Stimulated activated naive B cell treated with anti-CD40 and anti-IgM and Interleukin-4, amounts not matched to agents 10 μg/mL and 1 μg/mL and 100 μg/mL, for 72 hours (primary cell): ENCODE data around the gene NATD1.
"Not testable (repeated sequence)": the region's sequence is repeated elsewhere in the genome, so short reads cannot be mapped to it uniquely, and the experiment has no call there.

Source experiments
- ATAC-seq, 2 donors: fragments of 150-1000 bp; cut with Tn5 transposase; replicated peaks; 2 replicates each; pipeline ENCODE4 v1.10.0; 2021; ENCODE audit warnings: moderate library complexity in 1 of 2
- DNase-seq: peaks from one replicate; pipeline ENCODE4 v3.0.0; 2021
- H3K27ac Mint-ChIP-seq: one replicate; pipeline ENCODE4 v1.8.0; 2022; ENCODE audit warnings: mild to moderate bottlenecking, mixed read lengths
- H3K27me3 Mint-ChIP-seq, 2 donors: one replicate each; pipeline ENCODE4 v1.8.0; 2022; ENCODE audit warnings: mixed read lengths in 2 of 2
- H3K36me3 Mint-ChIP-seq, 2 donors: one replicate each; pipeline ENCODE4 v1.8.0; 2022; ENCODE audit warnings: mixed read lengths in 2 of 2, mild to moderate bottlenecking in 1 of 2
- H3K4me1 Mint-ChIP-seq, 2 donors: one replicate each; pipeline ENCODE4 v1.8.0; 2022; ENCODE audit warnings: mixed read lengths in 2 of 2, mild to moderate bottlenecking in 1 of 2
- H3K4me3 Mint-ChIP-seq, 2 donors: one replicate each; pipeline ENCODE4 v1.8.0; 2022; ENCODE audit warnings: mild to moderate bottlenecking in 2 of 2, mixed read lengths in 2 of 2, moderate library complexity in 1 of 2
- H3K9me3 Mint-ChIP-seq, 2 donors: one replicate each; pipeline ENCODE4 v1.8.0; 2022; ENCODE audit warnings: mixed read lengths in 2 of 2, mild to moderate bottlenecking in 1 of 2

NATD1 gene

DNA sequence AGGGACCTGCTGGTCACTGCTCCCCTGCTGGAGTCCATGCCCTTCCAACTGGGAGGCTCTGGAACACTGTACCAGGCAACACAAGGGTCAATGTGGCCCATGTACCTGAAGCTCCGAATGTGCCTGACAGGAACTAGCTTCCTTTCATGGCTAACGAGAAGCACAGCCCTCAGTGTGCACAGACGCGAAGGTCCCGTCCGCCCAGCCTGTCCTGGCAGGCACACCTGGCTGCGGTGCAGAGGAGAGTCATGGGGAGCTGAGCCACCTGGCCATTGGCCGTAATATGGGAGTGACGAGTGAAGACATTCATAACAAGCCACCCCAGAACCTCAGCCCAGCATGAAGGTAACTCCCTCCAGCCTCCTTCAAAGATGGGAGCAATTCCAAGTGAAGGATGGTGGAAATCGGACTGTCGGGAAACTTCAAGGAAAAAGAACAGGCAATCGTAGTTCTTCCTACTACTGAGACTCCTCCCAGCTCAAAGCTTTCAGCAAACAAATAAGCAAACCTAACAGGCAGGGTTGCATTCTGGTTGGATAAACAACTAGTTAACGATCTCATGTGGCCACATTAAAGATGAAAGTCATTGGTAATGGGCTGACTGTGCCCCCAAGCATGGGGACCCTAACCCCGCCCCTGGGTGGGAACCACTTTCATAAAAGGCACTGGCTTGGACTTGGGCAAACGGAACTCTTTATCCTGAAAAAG is 52.5 kb downstream of the NATD1 start:
- Mint-ChIP-seq H3K27me3 (no peaks in the 10 kb centered on the region), H3K36me3 (peaks cover 22 to 40% of the 10 kb centered on the region in 2 donors), H3K9me3 (no peaks in the 10 kb centered on the region), H3K4me1 (peaks cover 30 to 40% of the 10 kb centered on the region in 2 donors), H3K27ac (peak overlapping the region; percentile 47), H3K4me3 (no peak overlapping the region)
- DNase-seq (no peak), ATAC-seq (no peak)

DNA sequence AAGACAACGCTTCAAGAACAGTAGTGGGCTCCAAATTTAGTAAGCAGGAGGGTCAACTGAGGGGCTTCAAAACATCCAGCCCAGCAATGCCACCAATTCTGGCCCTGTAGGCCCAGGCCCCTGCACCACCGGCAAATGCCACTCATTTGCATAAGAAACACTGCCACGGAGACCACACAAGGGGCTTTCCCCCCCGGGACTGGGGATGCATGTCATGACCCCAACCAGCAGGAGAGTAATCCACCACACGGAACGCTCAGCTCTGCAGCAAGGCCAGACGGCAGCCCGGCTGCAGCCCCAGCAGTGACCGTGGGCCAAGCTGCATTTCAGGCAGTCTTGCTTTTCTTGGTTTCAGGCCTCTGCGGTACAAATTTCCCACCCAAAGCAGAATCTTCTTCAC is 53.4 kb downstream of the NATD1 start:
- Mint-ChIP-seq H3K9me3 (no peaks in the 10 kb centered on the region), H3K4me3 (no peak overlapping the region), H3K27ac (no peak overlapping the region), H3K27me3 (no peaks in the 10 kb centered on the region), H3K4me1 (peaks cover 23 to 32% of the 10 kb centered on the region in 2 donors), H3K36me3 (peaks cover 20 to 46% of the 10 kb centered on the region in 2 donors)
- DNase-seq, result no peak
- ATAC-seq, result peak; percentile 38 to 57

DNA sequence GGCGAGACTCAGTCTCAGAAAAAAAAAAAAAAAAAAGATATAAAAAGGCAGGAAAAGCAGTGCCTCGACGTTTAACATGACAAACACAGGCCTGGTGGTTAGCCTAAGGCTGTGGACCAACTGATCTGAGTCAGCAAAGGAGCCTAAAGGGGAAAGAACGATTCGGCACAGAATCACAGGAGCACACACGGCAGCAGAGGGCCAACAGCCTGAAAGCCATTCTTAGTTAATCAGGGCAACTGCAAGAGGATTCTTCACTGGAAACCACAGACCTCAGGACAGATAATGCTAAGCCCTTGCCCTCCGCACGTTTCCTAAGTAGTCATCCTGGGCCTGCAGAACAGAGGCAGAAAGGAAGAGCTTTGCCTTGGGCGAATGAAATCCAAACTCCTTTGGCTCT is 53.9 kb downstream of the NATD1 start:
- H3K4me3 Mint-ChIP-seq, result no peak overlapping the region
- no peaks in the 10 kb centered on the region for H3K9me3 Mint-ChIP-seq
- H3K36me3 Mint-ChIP-seq, result peaks cover 20 to 51% of the 10 kb centered on the region in 2 donors
- ATAC-seq (no peak), DNase-seq (no peak)
- no peaks in the 10 kb centered on the region for H3K27me3 Mint-ChIP-seq
- H3K27ac Mint-ChIP-seq, result no peak overlapping the region
- peaks cover 20 to 27% of the 10 kb centered on the region in 2 donors for H3K4me1 Mint-ChIP-seq

DNA sequence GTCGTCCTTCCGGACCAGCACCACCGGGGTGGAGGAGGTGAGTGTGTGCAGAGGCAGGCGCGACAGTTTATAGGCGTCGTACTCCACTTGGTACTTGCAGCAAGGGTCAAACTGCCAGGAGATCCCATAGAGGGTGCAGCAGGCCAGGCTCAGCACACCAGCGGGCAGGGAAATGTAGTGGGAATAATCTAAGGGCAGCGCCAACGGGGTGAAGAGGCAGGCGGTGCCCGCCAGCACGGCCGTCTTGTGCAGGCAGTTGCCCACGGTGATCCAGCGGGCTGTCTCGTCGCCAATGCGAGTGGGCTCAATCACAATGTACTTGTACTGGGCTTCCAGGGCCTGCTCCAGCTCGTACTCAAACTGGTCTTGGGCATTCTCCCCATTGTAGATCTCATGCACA is 54.8 kb downstream of the NATD1 start:
- DNase-seq, result no peak
- no peak overlapping the region for H3K27ac Mint-ChIP-seq
- peaks cover 23 to 53% of the 10 kb centered on the region in 2 donors for H3K36me3 Mint-ChIP-seq
- ATAC-seq, result no peak
- peaks cover 18 to 25% of the 10 kb centered on the region in 2 donors for H3K4me1 Mint-ChIP-seq
- H3K9me3 Mint-ChIP-seq, result no peaks in the 10 kb centered on the region
- H3K27me3 Mint-ChIP-seq, result no peaks in the 10 kb centered on the region
- H3K4me3 Mint-ChIP-seq, result no peak overlapping the region

DNA sequence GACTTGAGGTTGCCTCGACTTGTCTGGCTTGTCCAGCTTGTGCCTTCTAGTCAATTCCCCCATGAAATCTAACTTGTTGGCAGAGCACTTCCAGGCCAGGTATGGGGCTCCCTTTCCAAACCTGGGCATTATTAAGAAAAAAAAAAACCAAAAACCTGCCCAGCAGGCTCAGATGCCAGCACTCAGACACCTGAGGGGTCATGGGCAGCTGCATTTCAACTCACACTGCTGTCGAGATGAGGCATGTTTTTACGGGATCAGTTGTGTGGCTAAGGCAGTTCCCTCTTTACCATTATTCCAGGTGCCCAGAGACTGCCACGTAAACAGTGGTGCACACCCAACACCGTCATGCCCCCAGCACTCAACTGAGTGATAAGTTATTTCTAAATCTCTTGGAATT is 57.1 kb downstream of the NATD1 start:
- Mint-ChIP-seq H3K4me3 (no peak overlapping the region), H3K9me3 (no peaks in the 10 kb centered on the region), H3K36me3 (peaks cover 30 to 64% of the 10 kb centered on the region in 2 donors), H3K27ac (no peak overlapping the region), H3K27me3 (no peaks in the 10 kb centered on the region), H3K4me1 (peaks cover 13 to 16% of the 10 kb centered on the region in 2 donors)
- ATAC-seq, result no peak
- DNase-seq, result no peak

DNA sequence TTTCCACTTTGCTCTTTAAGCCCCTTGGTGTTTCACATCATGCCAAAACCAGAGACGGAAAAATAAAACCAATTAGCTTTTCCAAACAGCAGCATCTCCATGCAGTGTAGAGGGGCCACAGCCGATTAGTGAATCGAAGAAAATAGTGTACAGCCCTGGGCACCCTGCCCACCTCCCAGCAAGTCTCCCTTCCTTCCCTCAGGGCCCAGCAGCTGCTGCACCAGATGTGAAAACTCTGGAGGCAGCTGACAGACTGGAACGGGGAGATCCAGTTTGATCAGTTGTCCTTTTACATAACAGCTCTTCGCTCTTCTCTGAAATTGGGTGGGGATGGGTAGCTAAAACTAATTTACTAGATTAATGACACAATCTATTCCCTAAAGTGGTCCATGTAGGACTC is 58.5 kb downstream of the NATD1 start:
- no peaks in the 10 kb centered on the region for H3K9me3 Mint-ChIP-seq
- no peak for DNase-seq
- no peak overlapping the region for H3K4me3 Mint-ChIP-seq
- H3K36me3 Mint-ChIP-seq, result peaks cover 40 to 69% of the 10 kb centered on the region in 2 donors
- no peaks in the 10 kb centered on the region for H3K27me3 Mint-ChIP-seq
- H3K27ac Mint-ChIP-seq, result no peak overlapping the region
- H3K4me1 Mint-ChIP-seq, result peaks cover 0 to 4% of the 10 kb centered on the region in 2 donors
- no peak for ATAC-seq

DNA sequence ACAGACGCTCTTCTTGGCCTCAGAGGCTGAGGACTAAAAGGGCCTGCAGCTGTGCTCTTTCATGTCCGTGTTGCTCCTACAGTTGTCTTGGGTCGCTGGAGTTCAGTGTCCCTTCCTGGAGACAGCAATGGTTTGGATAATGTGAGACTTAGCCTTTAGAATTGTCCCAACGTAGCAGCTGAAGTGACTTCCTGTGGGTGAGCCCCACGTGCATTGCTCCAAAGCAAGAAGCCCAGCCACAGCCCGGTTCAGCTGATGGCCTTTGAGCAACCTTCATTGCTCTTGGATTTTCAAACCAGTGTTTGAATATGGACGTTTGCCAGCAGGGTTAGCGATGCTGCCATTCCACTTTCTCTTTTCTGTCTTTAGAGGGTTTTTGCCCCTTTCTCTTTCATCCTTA is 59.0 kb downstream of the NATD1 start:
- Mint-ChIP-seq H3K36me3 (peaks cover 40 to 73% of the 10 kb centered on the region in 2 donors), H3K9me3 (no peaks in the 10 kb centered on the region), H3K4me3 (no peak overlapping the region), H3K27me3 (no peaks in the 10 kb centered on the region), H3K27ac (no peak overlapping the region), H3K4me1 (peaks cover 0 to 4% of the 10 kb centered on the region in 2 donors)
- DNase-seq (no peak), ATAC-seq (no peak)

DNA sequence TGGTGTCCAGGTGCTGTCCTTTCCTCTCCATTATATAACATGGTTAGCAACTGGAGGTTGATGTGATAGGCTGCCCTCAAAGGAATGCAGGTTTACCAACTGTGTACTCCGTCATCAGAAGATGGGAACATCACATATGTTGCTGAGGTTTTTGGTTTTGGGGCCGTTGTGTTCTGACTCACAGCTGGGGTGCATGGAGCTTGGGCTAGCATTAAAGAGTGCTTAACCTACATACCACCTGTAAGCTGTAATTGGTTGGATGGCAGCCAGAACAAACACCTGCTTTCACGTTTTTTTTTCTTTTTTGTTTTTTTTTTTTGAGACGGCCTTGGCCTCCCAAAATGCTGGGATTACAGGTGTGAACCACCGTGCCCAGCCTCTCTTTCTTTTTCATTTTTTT is 60.2 kb downstream of the NATD1 start:
- no peaks in the 10 kb centered on the region for H3K9me3 Mint-ChIP-seq
- DNase-seq, result no peak
- peaks cover 40 to 76% of the 10 kb centered on the region in 2 donors for H3K36me3 Mint-ChIP-seq
- no peaks in the 10 kb centered on the region for H3K27me3 Mint-ChIP-seq
- peaks cover 0 to 2% of the 10 kb centered on the region in 2 donors for H3K4me1 Mint-ChIP-seq
- ATAC-seq, result no peak
- no peak overlapping the region for H3K4me3 Mint-ChIP-seq
- H3K27ac Mint-ChIP-seq, result no peak overlapping the region

DNA sequence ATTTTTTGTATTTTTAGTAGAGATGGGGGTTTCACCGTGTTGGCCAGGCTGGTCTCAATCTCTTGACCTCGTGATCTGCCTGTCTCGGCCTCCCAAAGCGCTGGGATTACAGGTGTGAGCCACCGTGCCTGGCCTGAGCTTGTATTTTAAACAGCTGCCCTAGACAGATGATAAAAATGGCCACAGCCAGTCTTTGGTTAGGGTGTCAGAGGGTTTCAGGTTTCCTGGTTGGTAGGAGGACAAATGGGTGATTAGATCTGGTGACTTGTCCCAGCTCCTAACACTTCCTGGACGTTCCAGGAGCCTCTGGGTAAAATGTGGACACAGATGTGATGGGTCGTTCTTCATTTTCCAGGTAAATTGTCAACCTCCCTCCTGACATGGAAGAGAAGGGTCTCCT is 60.8 kb downstream of the NATD1 start:
- H3K4me3 Mint-ChIP-seq, result not testable (repeated sequence)
- H3K36me3 Mint-ChIP-seq, result peaks cover 37 to 72% of the 10 kb centered on the region in 2 donors

DNA sequence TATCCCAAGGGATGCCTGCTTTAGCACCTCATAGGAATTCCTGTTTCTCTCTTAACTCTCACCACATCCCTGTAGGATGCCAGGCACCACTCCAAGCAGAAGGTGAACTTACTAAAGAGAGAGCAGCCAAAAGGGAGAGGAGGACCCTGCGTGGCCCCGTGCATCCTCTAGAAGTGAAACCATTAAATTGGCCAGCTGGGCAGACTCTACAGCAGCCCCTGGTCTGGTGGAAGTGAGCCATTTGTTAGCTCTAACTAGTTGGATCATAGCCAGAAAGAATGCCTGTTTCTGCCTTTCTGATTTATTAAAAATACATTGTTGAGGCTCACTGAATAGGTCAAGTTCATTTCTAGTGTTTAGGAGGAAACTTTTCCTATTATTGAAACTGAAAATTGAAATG is 61.5 kb downstream of the NATD1 start:
- Mint-ChIP-seq H3K9me3 (no peaks in the 10 kb centered on the region), H3K27ac (no peak overlapping the region), H3K4me3 (no peak overlapping the region), H3K27me3 (no peaks in the 10 kb centered on the region), H3K4me1 (peaks cover 0 to 2% of the 10 kb centered on the region in 2 donors), H3K36me3 (peaks cover 31 to 66% of the 10 kb centered on the region in 2 donors)
- DNase-seq (no peak), ATAC-seq (no peak)

More for the DNA sequence above, 60.8 kb downstream of the NATD1 start:
- not testable (repeated sequence) for ATAC-seq, H3K27ac Mint-ChIP-seq, H3K27me3 Mint-ChIP-seq, DNase-seq, H3K9me3 Mint-ChIP-seq, H3K4me1 Mint-ChIP-seq

DNA sequence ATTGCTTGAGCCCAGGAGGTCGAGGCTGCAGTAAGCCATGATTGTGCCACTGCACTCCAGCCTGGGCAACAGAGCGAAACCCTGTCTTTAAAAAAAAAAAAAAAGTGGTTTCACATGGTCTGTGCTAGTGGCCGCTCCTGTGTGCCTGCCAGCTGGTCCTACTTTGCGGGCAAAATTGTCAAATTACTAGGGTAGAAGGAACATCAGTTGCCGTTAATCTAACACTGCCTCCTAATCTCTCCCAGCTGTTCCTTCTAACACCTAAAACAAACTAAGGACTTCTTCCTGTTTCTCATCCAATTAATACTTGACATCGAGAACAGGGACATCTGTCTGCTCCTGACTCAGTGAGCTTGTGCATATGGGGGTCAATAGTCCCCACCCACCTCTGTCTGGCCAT is 63.1 kb downstream of the NATD1 start:
- no peak for ATAC-seq
- Mint-ChIP-seq H3K4me3 (no peak overlapping the region), H3K27me3 (no peaks in the 10 kb centered on the region), H3K4me1 (peaks cover 0 to 2% of the 10 kb centered on the region in 2 donors), H3K36me3 (peaks cover 33 to 63% of the 10 kb centered on the region in 2 donors), H3K9me3 (no peaks in the 10 kb centered on the region), H3K27ac (no peak overlapping the region)
- DNase-seq, result no peak

DNA sequence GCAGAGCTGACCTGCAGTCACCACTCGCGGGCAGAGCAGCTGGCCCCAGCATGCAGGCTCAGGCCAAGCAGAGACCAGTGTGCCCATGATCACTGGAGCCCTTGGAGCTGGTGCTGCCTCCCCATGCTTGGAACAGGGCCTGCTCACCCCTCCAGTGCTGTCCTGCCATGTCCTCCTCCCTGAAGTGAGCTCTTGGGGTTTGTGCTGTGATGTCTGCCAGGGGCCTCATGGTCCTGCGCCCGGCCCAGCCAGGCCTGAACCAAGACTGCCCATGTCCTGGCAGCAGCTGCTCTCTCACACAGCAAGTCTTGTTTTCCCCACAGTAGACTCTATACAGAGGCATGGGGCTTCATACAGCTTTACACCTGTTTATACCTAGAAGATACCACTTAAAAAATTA is 63.8 kb downstream of the NATD1 start:
- ATAC-seq (no peak), DNase-seq (no peak)
- Mint-ChIP-seq H3K27ac (no peak overlapping the region), H3K27me3 (no peaks in the 10 kb centered on the region), H3K9me3 (no peaks in the 10 kb centered on the region), H3K4me3 (no peak overlapping the region), H3K4me1 (peaks cover 0 to 2% of the 10 kb centered on the region in 2 donors), H3K36me3 (peaks cover 37 to 63% of the 10 kb centered on the region in 2 donors)
